Measurements from ENCODE around the gene PIGL. TPM values are rescaled to one million over a fixed set of nuclear protein-coding genes. Genes with fewer than 3 reads are reported as not detected.

Gene PIGL
- total RNA-seq, 2 donors from 2014 or later: 52.1 to 124 TPM

- H3K27ac ChIP-seq: no peak overlapping the region
- no peak overlapping the region for H3K4me3 ChIP-seq
- no peaks in the 10 kb centered on the region for H3K4me1 ChIP-seq (ENCODE audit: control insufficient read depth in 1 of 2, low read depth in 2 of 2)
- ATAC-seq (ENCODE audit: insufficient number of reproducible peaks, low FRiP score, low read depth) (no peak), DNase-seq (ENCODE audit: low spot score) (no peak)
- TF ChIP-seq CTCF (IDR thresholded peaks at IDR 0.05): no peak
- no peaks in the 10 kb centered on the region for H3K36me3 ChIP-seq
- H3K27me3 ChIP-seq (replicated peaks; ENCODE audit: insufficient read depth): no peaks in the 10 kb centered on the region
- no peaks in the 10 kb centered on the region for H3K9me3 ChIP-seq
Observed at GRCh38 chr17:16298140-16298662, 81.2 kb downstream of the PIGL start.

- no peak for DNase-seq (ENCODE audit: low spot score)
- Histone ChIP-seq H3K27ac (no peak overlapping the region), H3K36me3 (no peaks in the 10 kb centered on the region), H3K27me3 (replicated peaks; ENCODE audit: insufficient read depth) (no peaks in the 10 kb centered on the region), H3K4me3 (no peak overlapping the region), H3K9me3 (no peaks in the 10 kb centered on the region), H3K4me1 (ENCODE audit: control insufficient read depth in 1 of 2, low read depth in 2 of 2) (no peaks in the 10 kb centered on the region)
- TF ChIP-seq CTCF (IDR thresholded peaks at IDR 0.05): no peak
- ATAC-seq (ENCODE audit: insufficient number of reproducible peaks, low FRiP score, low read depth): no peak
Observed at GRCh38 chr17:16300554-16300953, 83.5 kb downstream of the PIGL start.

GRCh38 chr17:16301963-16302855 lies 85.2 kb downstream of the PIGL start:
- Histone ChIP-seq H3K9me3 (no peaks in the 10 kb centered on the region), H3K4me3 (no peak overlapping the region), H3K27ac (no peak overlapping the region), H3K27me3 (replicated peaks; ENCODE audit: insufficient read depth) (no peaks in the 10 kb centered on the region), H3K4me1 (ENCODE audit: control insufficient read depth in 1 of 2, low read depth in 2 of 2) (no peaks in the 10 kb centered on the region), H3K36me3 (no peaks in the 10 kb centered on the region)
- DNase-seq (ENCODE audit: low spot score): no peak
- TF ChIP-seq CTCF (IDR thresholded peaks at IDR 0.05): no peak
- no peak for ATAC-seq (ENCODE audit: insufficient number of reproducible peaks, low FRiP score, low read depth)

- DNase-seq (ENCODE audit: low spot score) (no peak), ATAC-seq (ENCODE audit: insufficient number of reproducible peaks, low FRiP score, low read depth) (no peak)
- no peak overlapping the region for H3K27ac ChIP-seq
- H3K4me3 ChIP-seq: no peak overlapping the region
- TF ChIP-seq CTCF (IDR thresholded peaks at IDR 0.05): no peak
- no peaks in the 10 kb centered on the region for H3K9me3 ChIP-seq
- H3K27me3 ChIP-seq (replicated peaks; ENCODE audit: insufficient read depth): no peaks in the 10 kb centered on the region
- H3K4me1 ChIP-seq (ENCODE audit: control insufficient read depth in 1 of 2, low read depth in 2 of 2): no peaks in the 10 kb centered on the region
- no peaks in the 10 kb centered on the region for H3K36me3 ChIP-seq
Observed at GRCh38 chr17:16302856-16303255, 85.8 kb downstream of the PIGL start.

GRCh38 chr17:16304830-16305229 lies 87.8 kb downstream of the PIGL start:
- DNase-seq (ENCODE audit: low spot score): no peak
- H3K4me3 ChIP-seq: no peak overlapping the region
- no peaks in the 10 kb centered on the region for H3K36me3 ChIP-seq
- H3K27ac ChIP-seq: no peak overlapping the region
- H3K27me3 ChIP-seq (replicated peaks; ENCODE audit: insufficient read depth): no peaks in the 10 kb centered on the region
- TF ChIP-seq CTCF (IDR thresholded peaks at IDR 0.05): no peak
- no peaks in the 10 kb centered on the region for H3K4me1 ChIP-seq (ENCODE audit: control insufficient read depth in 1 of 2, low read depth in 2 of 2)
- ATAC-seq (ENCODE audit: insufficient number of reproducible peaks, low FRiP score, low read depth): no peak
- H3K9me3 ChIP-seq: no peaks in the 10 kb centered on the region

Measured in thoracic aorta (tissue), 2 donors.